Measurements from ENCODE around the gene STMND1.
A peak's percentile ranks its signal among the peaks of the same experiment; 100 is the strongest.

The STMND1 gene

GRCh38 chr6:17165383-17165782 is 63.5 kb downstream of the STMND1 start:
- no peak for DNase-seq (ENCODE audit: low read depth)

GRCh38 chr6:17167327-17167979 is 65.6 kb downstream of the STMND1 start:
- DNase-seq (ENCODE audit: low read depth), result no peak

- peak; percentile 67 for DNase-seq (ENCODE audit: low read depth)
These were observed 67.4 kb downstream of the STMND1 start for GRCh38 chr6:17169291-17169690.

- DNase-seq (ENCODE audit: low read depth), result no peak
These were observed 67.9 kb downstream of the STMND1 start for GRCh38 chr6:17169711-17170110.

- DNase-seq (ENCODE audit: low read depth), result no peak
These were observed 71.1 kb downstream of the STMND1 start for GRCh38 chr6:17172836-17173470.

- DNase-seq (ENCODE audit: low read depth), result no peak
These were observed 76.5 kb downstream of the STMND1 start for GRCh38 chr6:17178326-17178725.

GRCh38 chr6:17178754-17179529 is 77.1 kb downstream of the STMND1 start:
- peak; percentile 60 for DNase-seq (ENCODE audit: low read depth)

GRCh38 chr6:17179530-17180073 is 77.8 kb downstream of the STMND1 start:
- no peak for DNase-seq (ENCODE audit: low read depth)

Data from stromal cell of bone marrow (primary cell).